ENCODE results near the gene SGMS1.

GRCh38 chr10:50600831-50601477 is 22.8 kb downstream of the SGMS1 start:
- TF ChIP-seq POLR2A (IDR thresholded peaks at IDR 0.05; ENCODE audit: low read depth, low read length) (no peak), POLR2AphosphoS5 (IDR thresholded peaks at IDR 0.05; ENCODE audit: low read depth, low read length) (no peak)
